K562 (cell line): ENCODE data around the gene SRRT. TPM values are rescaled to one million over a fixed set of nuclear protein-coding genes. Genes with fewer than 3 reads are reported as not detected.

Experiments used
- ATAC-seq: fragments of 200-7000 bp; cut with Tn5 transposase; 3 replicates; pipeline ENCODE4 v1.9.1; 2020; ENCODE audit warnings: moderate library complexity
- BruUV-seq: library from RNA; stranded (reverse); fragments of 400-500 nt; replicated peaks from 2 replicates; lab custom pipeline; 2021; lab: Mats Ljungman, UMichigan
- CTCF ChIA-PET: fragments of 300-600 bp; formaldehyde crosslinking; extraction: SDS; loops from one replicate; lab custom pipeline; 2021; ENCODE audit warnings: low intra/inter-chr PET ratio; lab: Yijun Ruan, JAX
- POLR2A ChIA-PET: fragments of 300-600, 350-650 bp; sonication (Branson Sonifier 250); formaldehyde crosslinking; extraction: SDS; loops from one replicate; lab custom pipeline; 2021; ENCODE audit warnings: antibody characterized with exemption, inconsistent platforms; lab: Yijun Ruan, JAX
- DNase-seq, 4 experiments: peaks; one replicate each; pipeline versions ENCODE4 v3.0.0 to v3.0.0-alpha.2; 2011 to 2018; ENCODE audit warnings: low spot score in 3 of 4, mixed read lengths in 3 of 4; ENCODE audit errors: extremely low read depth in 1 of 4
- FAIRE-seq: peaks from 2 replicates; lab custom pipeline; 2011; peaks lifted over from hg19 to GRCh38; lab: Jason Lieb, UNC
- H2AFZ ChIP-seq: 2 replicates; pipeline ENCODE4 v1.6.0; 2011; ENCODE audit warnings: low read depth, low read length, control low read depth, inconsistent platforms
- H3K27ac ChIP-seq: fragments of 200-600 bp; 3 replicates; pipeline ENCODE4 v1.8.0; 2011; ENCODE audit warnings: low read depth, mild to moderate bottlenecking, control low read depth, inconsistent platforms, low read length, moderate library complexity, mixed read lengths; ENCODE audit errors: extremely low read depth
- H3K27me3 ChIP-seq, 2 experiments: fragments of 300-600 bp in 1 of 2; 2 replicates in 1 of 2; 3 replicates in 1 of 2; pipeline versions ENCODE4 v1.6.0 to v1.8.0; 2011; ENCODE audit warnings: inconsistent platforms in 2 of 2, low read length in 2 of 2, mild to moderate bottlenecking in 1 of 2, mixed read lengths in 1 of 2, moderate library complexity in 1 of 2; ENCODE audit not compliant: control insufficient read depth in 2 of 2, insufficient read depth in 2 of 2
- H3K36me3 ChIP-seq: fragments of 300-600 bp; 3 replicates; pipeline ENCODE4 v1.8.0; 2011; ENCODE audit warnings: mild to moderate bottlenecking, low read length, inconsistent platforms; ENCODE audit not compliant: control insufficient read depth, insufficient read depth
- H3K4me1 ChIP-seq, 2 experiments: fragments of 200-600 bp in 1 of 2; replicated peaks in 1 of 2; 2 replicates in 1 of 2; 3 replicates in 1 of 2; pipeline versions ENCODE4 v1.5.1 to v1.8.0; 2011; ENCODE audit warnings: inconsistent platforms in 2 of 2, low read length in 2 of 2, mild to moderate bottlenecking in 1 of 2, mixed read lengths in 1 of 2, moderate library complexity in 1 of 2; ENCODE audit not compliant: control insufficient read depth in 2 of 2, insufficient read depth in 2 of 2
- H3K4me2 ChIP-seq: 2 replicates; pipeline ENCODE4 v1.6.1; 2011; ENCODE audit warnings: low read length, control low read depth, inconsistent platforms, mixed read lengths; ENCODE audit not compliant: insufficient read depth
- H3K4me3 ChIP-seq: fragments of 200-600 bp; sonication (generic), shearing (Covaris generic); 2 replicates; pipeline ENCODE4 v1.5.1; 2016; ENCODE audit warnings: control low read depth, inconsistent platforms
- H3K79me2 ChIP-seq: fragments of 200-600 bp; 3 replicates; pipeline ENCODE4 v1.8.0; 2011; ENCODE audit warnings: low read length, inconsistent platforms; ENCODE audit not compliant: control insufficient read depth, insufficient read depth
- H3K9ac ChIP-seq, 2 experiments: 2 replicates each; pipeline versions ENCODE4 v1.6.0 to v1.6.1; 2011; ENCODE audit warnings: low read depth in 2 of 2, low read length in 2 of 2, control low read depth in 1 of 2, inconsistent platforms in 1 of 2, mild to moderate bottlenecking in 1 of 2, mixed read lengths in 1 of 2; ENCODE audit not compliant: insufficient read depth in 1 of 2
- H3K9me1 ChIP-seq: one replicate; pipeline ENCODE4 v1.6.0; 2011; ENCODE audit warnings: inconsistent platforms, mild to moderate bottlenecking, low read length, moderate library complexity; ENCODE audit not compliant: control insufficient read depth, insufficient read depth
- H3K9me3 ChIP-seq: replicated peaks from 2 replicates; pipeline ENCODE4 v1.5.1; 2011; ENCODE audit warnings: low read depth, low read length, inconsistent platforms; ENCODE audit not compliant: control insufficient read depth, insufficient read depth
- H4K20me1 ChIP-seq: replicated peaks from 2 replicates; pipeline ENCODE4 v1.6.1; 2011; ENCODE audit warnings: low read length, inconsistent platforms, mixed read lengths; ENCODE audit not compliant: control insufficient read depth, insufficient read depth
- BCOR ChIP-seq: fragments of 450-650 bp; IDR thresholded peaks from 2 replicates; pipeline ENCODE4 v1.6.1; 2016
- DPF2 ChIP-seq: fragments of 450-650 bp; IDR thresholded peaks from 2 replicates; pipeline ENCODE4 v1.6.1; 2016
- HDAC8 ChIP-seq: fragments of 450-650 bp; IDR thresholded peaks from 2 replicates; pipeline ENCODE4 v1.6.1; 2016; ENCODE audit warnings: mild to moderate bottlenecking, missing genetic modification characterization, moderate library complexity, missing compliant biosample characterization
- KLF6 ChIP-seq: fragments of 250-450 bp; sonication (Bioruptor Pico); IDR thresholded peaks from 2 replicates; pipeline ENCODE4 v1.4.0; 2020; ENCODE audit warnings: mild to moderate bottlenecking, moderate library complexity, borderline replicate concordance
- NFATC3 ChIP-seq: fragments of 450-650 bp; IDR thresholded peaks from 2 replicates; pipeline ENCODE4 v1.6.1; 2017; ENCODE audit warnings: mild to moderate bottlenecking
- NUFIP1 ChIP-seq: fragments of 450-650 bp; IDR thresholded peaks from 2 replicates; pipeline ENCODE4 v1.6.1; 2018; ENCODE audit not compliant: partially characterized antibody
- SREBF2 ChIP-seq: sonication (generic); formaldehyde crosslinking; IDR thresholded peaks from 2 replicates; pipeline ENCODE4 v1.4.0; 2020; ENCODE audit warnings: mild to moderate bottlenecking, missing genetic modification reagents
- SRSF7 ChIP-seq: fragments of 200-400 bp; formaldehyde crosslinking; optimal IDR thresholded peaks from 2 replicates; pipeline ENCODE3; 2017; ENCODE audit warnings: mild to moderate bottlenecking, low read depth, low read length
- ZKSCAN3 ChIP-seq: fragments of 250-450 bp; sonication (Bioruptor Pico); IDR thresholded peaks from 2 replicates; pipeline ENCODE4 v1.4.0; 2020
- ZNF197 ChIP-seq: fragments of 200-800 bp; sonication (Bioruptor generic); IDR thresholded peaks from 2 replicates; pipeline ENCODE4 v1.6.1; 2016; ENCODE audit warnings: low read depth, missing genetic modification characterization, missing compliant biosample characterization
- WGBS: fragments of 100-300 bp; shearing (Covaris generic); methylation state at CpG from one replicate; pipeline ENCODE4 v1.1.6; 2016; ENCODE audit warnings: low coverage, mixed read lengths; ENCODE audit not compliant: insufficient coverage; ENCODE audit errors: missing lambda C conversion rate; 5-methylcytosine and 5-hydroxymethylcytosine counted together
- in situ Hi-C: fragments of 300-500 bp; cut with MboI; formaldehyde crosslinking; loops from 4 replicates; pipeline ENCODE4 v1.15.0; 2018; ENCODE audit warnings: inconsistent platforms, mixed read lengths
- intact Hi-C: fragments of 100-400 bp; cut with micrococcal nuclease; formaldehyde crosslinking; loops from 2 replicates; pipeline ENCODE4 v1.14.2; 2022
- polyA plus RNA-seq, 8 experiments: library from polyadenylated mRNA; depleted of rRNA in 4 of 8; stranded (reverse) in 5 of 8; unstranded in 3 of 8; fragments of >200 nt; fragmentation: Nextera tagmentation in 2 of 8; fragmentation: Illumina TruSeq in 1 of 8; extraction: Ambion mirVana in 2 of 8; extraction: Trizol in 1 of 8; gene quantifications; 2 replicates each; pipeline versions ENCODE4 v1.2.1 to v1.2.3, GENCODE V29; 2011 to 2014; ENCODE audit warnings: inconsistent platforms in 1 of 8, missing spikeins in 1 of 8
- total RNA-seq, 7 experiments: library from RNA; depleted of rRNA in 6 of 7; stranded (reverse); fragments of >200 nt in 6 of 7; fragmentation: Illumina TruSeq in 2 of 7; extraction: Trizol in 2 of 7; gene quantifications; 2 replicates each; pipeline versions ENCODE4 v1.2.1 to v1.2.3, GENCODE V29; 2011 to 2021; ENCODE audit warnings: low replicate concordance in 1 of 7
- TF ChIP-seq, protein P1 (sequence below): fragments of 250-450 bp; sonication (Bioruptor Pico); IDR thresholded peaks from 2 replicates; pipeline ENCODE4 v1.8.0; 2022; ENCODE audit warnings: moderate library complexity, mild to moderate bottlenecking, inconsistent platforms
- TF ChIP-seq, protein P2 (sequence below): fragments of 250-450 bp; sonication (Bioruptor Pico); IDR thresholded peaks from 2 replicates; pipeline ENCODE4 v1.4.0; 2020
- TF ChIP-seq, protein P3 (sequence below): fragments of 250-450 bp; sonication (Bioruptor Pico); IDR thresholded peaks from 2 replicates; pipeline ENCODE4 v1.4.0; 2020

SRRT gene
- total and polyA plus RNA-seq, 9 of the 15 experiments (the other 6 are each of a cell fraction or from before 2014, with no cell fraction given), result 10.3 to 263 (median 84.4) TPM

DNA sequence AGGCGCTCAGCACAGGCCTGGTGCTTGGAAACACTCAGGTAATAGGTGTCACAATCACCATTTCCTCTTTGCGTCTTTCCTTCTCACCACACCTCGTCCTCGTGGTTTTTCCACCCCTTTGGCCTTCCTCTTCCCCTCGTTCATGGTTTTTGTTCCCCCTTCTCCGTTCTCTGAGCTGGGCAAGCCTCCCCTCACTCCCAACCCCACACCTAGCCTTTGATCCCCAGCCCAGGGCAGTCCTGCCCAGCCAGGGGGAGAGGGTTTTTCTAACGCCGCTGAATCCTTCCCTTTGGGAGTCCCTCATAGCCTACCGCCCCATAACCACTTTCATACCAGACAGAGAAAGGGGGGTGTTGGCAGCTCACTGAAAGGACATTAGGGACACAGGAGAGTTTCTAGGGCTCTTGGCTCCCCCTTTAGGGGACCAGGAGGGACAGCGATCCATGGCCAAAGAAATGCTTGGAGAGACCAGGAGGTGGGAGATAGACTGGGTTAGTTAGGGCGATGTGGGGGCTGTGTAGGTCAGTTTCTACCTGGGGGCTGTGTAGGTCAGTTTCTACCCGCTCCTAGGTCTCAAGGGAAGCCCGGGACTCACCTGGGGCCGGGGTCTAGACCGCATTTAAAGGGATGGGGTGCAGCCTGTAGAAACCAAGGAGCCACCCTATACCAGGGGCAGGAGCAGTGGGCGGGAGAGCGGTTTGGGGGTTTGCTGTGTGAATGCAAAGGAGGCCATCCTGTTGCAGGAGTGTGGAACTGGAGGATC is 49.0 kb upstream of the SRRT start:
- Histone ChIP-seq H3K9ac (peak overlapping the region; percentile 61 to 88), H3K9me1 (peaks cover 4% of the 10 kb centered on the region), H4K20me1 (peaks cover 9% of the 10 kb centered on the region; the same call in 1 of the 2 replicates), H3K4me1 (peaks cover 17 to 64% of the 10 kb centered on the region in 2 experiments; a peak in 4 of 5 replicates), H2AFZ (peak overlapping the region; percentile 67), H3K27ac (peak overlapping the region; percentile 60), H3K36me3 (peaks cover 37% of the 10 kb centered on the region; the same call in 2 of the 3 replicates), H3K4me3 (peak overlapping the region; percentile 71), H3K4me2 (peak overlapping the region; percentile 98), H3K9me3 (no peaks in the 10 kb centered on the region), H3K27me3 (no peaks in the 10 kb centered on the region), H3K79me2 (peaks cover 55% of the 10 kb centered on the region)
- DNase-seq (peak; percentile 43 to 86 (median 66)), ATAC-seq (peak; percentile 57), FAIRE-seq (peak; percentile 82)
- POLR2A ChIA-PET, result interaction anchor here (0.6 to 1.6 kb wide), 8 partner anchors 10 to 241 kb away, joined by 3 to 9 read pairs (median 4); no protein-coding TSS in a partner anchor
- CTCF ChIA-PET, result interaction anchor here (0.8 to 1.4 kb wide), 2 partner anchors 27 to 121 kb away, joined by 4 to 5 read pairs; no protein-coding TSS in a partner anchor
- intact Hi-C loops, result loop anchor here (1.0 kb wide), 1 partner anchor 24 kb away; no protein-coding TSS in a partner anchor
- WGBS, result 0% methylated on average over 16 of the region's 17 CpGs
- no TSS peak for BruUV-seq
- in situ Hi-C loops, result no loop called here
- TF ChIP-seq NUFIP1, result no peak
- TF ChIP-seq, protein P1, sequence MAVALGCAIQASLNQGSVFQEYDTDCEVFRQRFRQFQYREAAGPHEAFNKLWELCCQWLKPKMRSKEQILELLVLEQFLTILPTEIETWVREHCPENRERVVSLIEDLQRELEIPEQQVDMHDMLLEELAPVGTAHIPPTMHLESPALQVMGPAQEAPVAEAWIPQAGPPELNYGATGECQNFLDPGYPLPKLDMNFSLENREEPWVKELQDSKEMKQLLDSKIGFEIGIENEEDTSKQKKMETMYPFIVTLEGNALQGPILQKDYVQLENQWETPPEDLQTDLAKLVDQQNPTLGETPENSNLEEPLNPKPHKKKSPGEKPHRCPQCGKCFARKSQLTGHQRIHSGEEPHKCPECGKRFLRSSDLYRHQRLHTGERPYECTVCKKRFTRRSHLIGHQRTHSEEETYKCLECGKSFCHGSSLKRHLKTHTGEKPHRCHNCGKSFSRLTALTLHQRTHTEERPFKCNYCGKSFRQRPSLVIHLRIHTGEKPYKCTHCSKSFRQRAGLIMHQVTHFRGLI, result no peak
- TF ChIP-seq, protein P2, sequence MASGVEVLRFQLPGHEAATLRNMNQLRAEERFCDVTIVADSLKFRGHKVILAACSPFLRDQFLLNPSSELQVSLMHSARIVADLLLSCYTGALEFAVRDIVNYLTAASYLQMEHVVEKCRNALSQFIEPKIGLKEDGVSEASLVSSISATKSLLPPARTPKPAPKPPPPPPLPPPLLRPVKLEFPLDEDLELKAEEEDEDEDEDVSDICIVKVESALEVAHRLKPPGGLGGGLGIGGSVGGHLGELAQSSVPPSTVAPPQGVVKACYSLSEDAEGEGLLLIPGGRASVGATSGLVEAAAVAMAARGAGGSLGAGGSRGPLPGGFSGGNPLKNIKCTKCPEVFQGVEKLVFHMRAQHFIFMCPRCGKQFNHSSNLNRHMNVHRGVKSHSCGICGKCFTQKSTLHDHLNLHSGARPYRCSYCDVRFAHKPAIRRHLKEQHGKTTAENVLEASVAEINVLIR, result no peak
- no peak for TF ChIP-seq ZNF197 (CRISPR knock-in tag)
- TF ChIP-seq, protein P3, sequence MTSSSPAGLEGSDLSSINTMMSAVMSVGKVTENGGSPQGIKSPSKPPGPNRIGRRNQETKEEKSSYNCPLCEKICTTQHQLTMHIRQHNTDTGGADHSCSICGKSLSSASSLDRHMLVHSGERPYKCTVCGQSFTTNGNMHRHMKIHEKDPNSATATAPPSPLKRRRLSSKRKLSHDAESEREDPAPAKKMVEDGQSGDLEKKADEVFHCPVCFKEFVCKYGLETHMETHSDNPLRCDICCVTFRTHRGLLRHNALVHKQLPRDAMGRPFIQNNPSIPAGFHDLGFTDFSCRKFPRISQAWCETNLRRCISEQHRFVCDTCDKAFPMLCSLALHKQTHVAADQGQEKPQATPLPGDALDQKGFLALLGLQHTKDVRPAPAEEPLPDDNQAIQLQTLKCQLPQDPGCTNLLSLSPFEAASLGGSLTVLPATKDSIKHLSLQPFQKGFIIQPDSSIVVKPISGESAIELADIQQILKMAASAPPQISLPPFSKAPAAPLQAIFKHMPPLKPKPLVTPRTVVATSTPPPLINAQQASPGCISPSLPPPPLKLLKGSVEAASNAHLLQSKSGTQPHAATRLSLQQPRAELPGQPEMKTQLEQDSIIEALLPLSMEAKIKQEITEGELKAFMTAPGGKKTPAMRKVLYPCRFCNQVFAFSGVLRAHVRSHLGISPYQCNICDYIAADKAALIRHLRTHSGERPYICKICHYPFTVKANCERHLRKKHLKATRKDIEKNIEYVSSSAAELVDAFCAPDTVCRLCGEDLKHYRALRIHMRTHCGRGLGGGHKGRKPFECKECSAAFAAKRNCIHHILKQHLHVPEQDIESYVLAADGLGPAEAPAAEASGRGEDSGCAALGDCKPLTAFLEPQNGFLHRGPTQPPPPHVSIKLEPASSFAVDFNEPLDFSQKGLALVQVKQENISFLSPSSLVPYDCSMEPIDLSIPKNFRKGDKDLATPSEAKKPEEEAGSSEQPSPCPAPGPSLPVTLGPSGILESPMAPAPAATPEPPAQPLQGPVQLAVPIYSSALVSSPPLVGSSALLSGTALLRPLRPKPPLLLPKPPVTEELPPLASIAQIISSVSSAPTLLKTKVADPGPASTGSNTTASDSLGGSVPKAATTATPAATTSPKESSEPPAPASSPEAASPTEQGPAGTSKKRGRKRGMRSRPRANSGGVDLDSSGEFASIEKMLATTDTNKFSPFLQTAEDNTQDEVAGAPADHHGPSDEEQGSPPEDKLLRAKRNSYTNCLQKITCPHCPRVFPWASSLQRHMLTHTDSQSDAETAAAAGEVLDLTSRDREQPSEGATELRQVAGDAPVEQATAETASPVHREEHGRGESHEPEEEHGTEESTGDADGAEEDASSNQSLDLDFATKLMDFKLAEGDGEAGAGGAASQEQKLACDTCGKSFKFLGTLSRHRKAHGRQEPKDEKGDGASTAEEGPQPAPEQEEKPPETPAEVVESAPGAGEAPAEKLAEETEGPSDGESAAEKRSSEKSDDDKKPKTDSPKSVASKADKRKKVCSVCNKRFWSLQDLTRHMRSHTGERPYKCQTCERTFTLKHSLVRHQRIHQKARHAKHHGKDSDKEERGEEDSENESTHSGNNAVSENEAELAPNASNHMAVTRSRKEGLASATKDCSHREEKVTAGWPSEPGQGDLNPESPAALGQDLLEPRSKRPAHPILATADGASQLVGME (CRISPR knock-in tag), result no peak
- no peak for TF ChIP-seq HDAC8 (tag)
- TF ChIP-seq BCOR, result no peak; the same call in 1 of the 2 replicates
- TF ChIP-seq NFATC3, result no peak
- no peak for TF ChIP-seq ZKSCAN3 (CRISPR knock-in tag)
- no peak for TF ChIP-seq KLF6 (CRISPR knock-in tag)
- TF ChIP-seq SRSF7, result no peak
- TF ChIP-seq DPF2, result no peak
- 0 out of 2 replicates have a peak, but pooled peaks have one; percentile 54 for TF ChIP-seq SREBF2
